Spleen (tissue), 11 donors: ENCODE data around the gene DDX55. TPM values are rescaled to one million over a fixed set of nuclear protein-coding genes. Genes with fewer than 3 reads are reported as not detected.

ENCODE experiments used
- DNase-seq: peaks from one replicate; pipeline ENCODE4 v3.0.0-alpha.2; 2020
- H3K27ac ChIP-seq, 8 donors: fragments of 200-600 bp; sonication (generic) in 7 of 8; 1 replicate in 4 of 8; 2 replicates in 4 of 8; pipeline versions ENCODE4 v1.5.0 to v1.8.0; 2016 to 2021; ENCODE audit warnings: inconsistent platforms in 4 of 8, mild to moderate bottlenecking in 4 of 8, moderate library complexity in 1 of 8
- H3K27me3 ChIP-seq, 7 donors: fragments of 200-600 bp; sonication (generic) in 6 of 7; replicated peaks in 1 of 7; 1 replicate in 4 of 7; 2 replicates in 3 of 7; pipeline versions ENCODE4 v1.5.0 to v1.8.0; 2016 to 2021; ENCODE audit warnings: inconsistent platforms in 3 of 7, mild to moderate bottlenecking in 1 of 7
- H3K36me3 ChIP-seq, 6 donors: fragments of 200-600 bp; sonication (generic) in 5 of 6; 1 replicate in 4 of 6; 2 replicates in 2 of 6; pipeline versions ENCODE4 v1.5.0 to v1.8.0; 2016 to 2021; ENCODE audit warnings: inconsistent platforms in 2 of 6
- H3K4me1 ChIP-seq, 6 donors: fragments of 200-600 bp; sonication (generic) in 5 of 6; 1 replicate in 3 of 6; 2 replicates in 3 of 6; pipeline versions ENCODE4 v1.5.0 to v1.8.0; 2016 to 2021; ENCODE audit warnings: inconsistent platforms in 3 of 6
- H3K4me3 ChIP-seq, 8 donors: fragments of 200-600 bp; sonication (generic) in 7 of 8; 1 replicate in 4 of 8; 2 replicates in 4 of 8; pipeline versions ENCODE4 v1.5.0 to v1.8.0; 2016 to 2021; ENCODE audit warnings: inconsistent platforms in 4 of 8, mild to moderate bottlenecking in 4 of 8, moderate library complexity in 2 of 8
- H3K9me3 ChIP-seq, 8 donors: fragments of 200-600 bp; sonication (generic) in 7 of 8; 1 replicate in 4 of 8; 2 replicates in 4 of 8; pipeline versions ENCODE4 v1.5.0 to v1.8.0; 2016 to 2021; ENCODE audit warnings: inconsistent platforms in 4 of 8
- POLR2A ChIP-seq, 3 donors: fragments of 450-650 bp; IDR thresholded peaks; one replicate each; pipeline ENCODE4 v1.5.1; 2017; ENCODE audit warnings: antibody characterized with exemption in 3 of 3, mild to moderate bottlenecking in 1 of 3
- POLR2AphosphoS5 ChIP-seq, 3 donors: sonication (generic); formaldehyde crosslinking; IDR thresholded peaks; one replicate each; pipeline ENCODE4 v1.5.1; 2017; ENCODE audit warnings: antibody characterized with exemption in 3 of 3
- WGBS, 5 donors: extraction: QIAGEN DNeasy Blood & Tissue Kit in 3 of 5; methylation state at CpG; one replicate each; pipeline versions ENCODE4 v1.1.5 to v1.1.7; 2013 to 2018; 5-methylcytosine and 5-hydroxymethylcytosine counted together
- intact Hi-C: fragments of 100-400 bp; cut with DNase I; formaldehyde crosslinking; loops from one replicate; pipeline ENCODE4 v1.15.0; 2023; ENCODE audit warnings: low total_unique reads
- polyA plus RNA-seq, 3 donors: library from polyadenylated mRNA; stranded (reverse); fragments of 200-250 nt; gene quantifications; one replicate each; pipeline ENCODE4 v1.2.1, GENCODE V29; 2013
- total RNA-seq, 7 donors: library from RNA; depleted of rRNA in 3 of 7; stranded (reverse); fragments of >200 nt in 3 of 7; fragmentation: NEBNext Ultra II Directional in 4 of 7; extraction: Animal tissue kit (Norgen Biotek cat#: 25700) in 4 of 7; gene quantifications; one replicate each; pipeline versions ENCODE4 v1.1.0 to v1.2.1, GENCODE V29; 2016 to 2021
- TF ChIP-seq, protein P1 (sequence below), 11 experiments: fragments of 200-600 bp in 7 of 11; fragments of 450-650 bp in 4 of 11; sonication (generic) in 4 of 11; IDR thresholded peaks in 8 of 11; conservative IDR thresholded peaks in 3 of 11; 1 replicate in 7 of 11; 2 replicates in 4 of 11; pipeline versions ENCODE4 v1.4.0 to v1.8.0; 2016 to 2021; ENCODE audit warnings: antibody characterized with exemption in 11 of 11, inconsistent platforms in 4 of 11, mild to moderate bottlenecking in 1 of 11
- donor health status: healthy with polysubstance abuse.
- donor health status: DM: no; HTN: no; CAD: no; lungs with moderate emphysema.
- donor health status: DM: no; HTN: no; CAD: no.
- donor health status: Bipolar disorder and iron deficiency.
- donor health status: healthy.
- donor health status: DM: no; HTN: no; CAD: no.
- donor health status: DM: yes; HTN: yes; CAD: no.

Gene DDX55
- total and polyA plus RNA-seq, 10 donors, result 16.4 to 43.7 (median 22.2) TPM

DNA sequence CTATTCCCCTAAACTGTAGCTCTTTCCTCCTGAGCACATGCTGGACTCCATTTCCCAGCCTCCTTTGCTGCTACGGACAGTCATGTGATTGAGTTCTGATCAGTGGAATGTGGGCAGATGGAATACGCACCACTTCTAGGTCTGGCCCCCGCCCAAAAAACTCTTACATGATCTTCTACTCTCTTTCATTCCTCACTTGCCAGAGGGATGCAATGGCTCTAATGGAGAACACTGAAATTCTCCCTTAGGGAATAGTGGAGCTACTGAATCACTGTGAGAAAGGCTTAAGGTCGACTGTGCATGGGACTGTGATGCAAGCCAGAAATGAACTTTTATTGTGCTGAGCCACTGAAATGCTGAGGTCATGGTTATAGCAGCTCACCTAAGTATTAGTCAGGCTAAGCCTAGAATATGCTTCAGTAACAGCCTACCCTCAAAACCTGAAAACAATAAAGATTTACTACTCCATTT is 30.5 kb upstream of the DDX55 start:
- no peaks in the 10 kb centered on the region for H3K4me1 ChIP-seq
- 38 to 69% (median 64%) methylated on average over 4 of the region's 4 CpGs for WGBS, 5 donors
- TF ChIP-seq, protein P1, sequence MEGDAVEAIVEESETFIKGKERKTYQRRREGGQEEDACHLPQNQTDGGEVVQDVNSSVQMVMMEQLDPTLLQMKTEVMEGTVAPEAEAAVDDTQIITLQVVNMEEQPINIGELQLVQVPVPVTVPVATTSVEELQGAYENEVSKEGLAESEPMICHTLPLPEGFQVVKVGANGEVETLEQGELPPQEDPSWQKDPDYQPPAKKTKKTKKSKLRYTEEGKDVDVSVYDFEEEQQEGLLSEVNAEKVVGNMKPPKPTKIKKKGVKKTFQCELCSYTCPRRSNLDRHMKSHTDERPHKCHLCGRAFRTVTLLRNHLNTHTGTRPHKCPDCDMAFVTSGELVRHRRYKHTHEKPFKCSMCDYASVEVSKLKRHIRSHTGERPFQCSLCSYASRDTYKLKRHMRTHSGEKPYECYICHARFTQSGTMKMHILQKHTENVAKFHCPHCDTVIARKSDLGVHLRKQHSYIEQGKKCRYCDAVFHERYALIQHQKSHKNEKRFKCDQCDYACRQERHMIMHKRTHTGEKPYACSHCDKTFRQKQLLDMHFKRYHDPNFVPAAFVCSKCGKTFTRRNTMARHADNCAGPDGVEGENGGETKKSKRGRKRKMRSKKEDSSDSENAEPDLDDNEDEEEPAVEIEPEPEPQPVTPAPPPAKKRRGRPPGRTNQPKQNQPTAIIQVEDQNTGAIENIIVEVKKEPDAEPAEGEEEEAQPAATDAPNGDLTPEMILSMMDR (IDR thresholded peaks at IDR 0.05 in 8 of 11, conservative IDR thresholded peaks at IDR 0.05 in 3 of 11), result no peak
- no peak for TF ChIP-seq POLR2AphosphoS5 (IDR thresholded peaks at IDR 0.05)
- TF ChIP-seq POLR2A (IDR thresholded peaks at IDR 0.05), result no peak
- no peak for DNase-seq
- H3K36me3 ChIP-seq, result no peaks in the 10 kb centered on the region
- H3K4me3 ChIP-seq, result no peak overlapping the region
- peaks cover 0 to 4% (median 0%) of the 10 kb centered on the region in 8 donors for H3K9me3 ChIP-seq
- H3K27me3 ChIP-seq, result peaks cover 0 to 4% (median 0%) of the 10 kb centered on the region in 7 donors
- no peak overlapping the region for H3K27ac ChIP-seq
- intact Hi-C loops, result no loop called here

DNA sequence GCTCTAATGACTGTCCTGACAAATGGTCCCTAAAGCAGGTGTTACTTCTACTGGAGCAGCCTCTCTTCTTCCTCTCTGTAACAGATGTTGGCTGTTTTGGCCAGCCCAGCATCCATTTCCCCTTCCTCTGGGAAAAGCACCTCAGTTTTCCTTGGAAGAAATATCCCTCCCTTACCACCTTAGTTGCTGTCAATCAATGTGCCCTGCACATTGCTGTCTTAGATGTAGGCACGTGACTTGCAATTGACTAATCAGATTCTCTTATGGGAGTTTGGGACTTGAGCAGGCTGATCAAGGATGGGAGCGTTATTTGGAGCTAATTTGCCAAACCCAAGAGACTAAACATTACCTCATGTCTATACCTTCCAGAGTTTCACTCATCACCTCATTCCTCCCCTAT is 29.5 kb upstream of the DDX55 start:
- Histone ChIP-seq H3K4me1 (no peaks in the 10 kb centered on the region), H3K36me3 (peaks cover 0 to 5% (median 0%) of the 10 kb centered on the region in 6 donors), H3K27ac (no peak overlapping the region), H3K27me3 (peaks cover 0 to 4% (median 0%) of the 10 kb centered on the region in 7 donors), H3K4me3 (no peak overlapping the region), H3K9me3 (peaks cover 0 to 4% (median 0%) of the 10 kb centered on the region in 8 donors)
- WGBS, 5 donors, result 48 to 81% (median 66%) methylated on average over 2 of the region's 2 CpGs
- no peak for DNase-seq
- TF ChIP-seq POLR2AphosphoS5 (IDR thresholded peaks at IDR 0.05), result no peak
- TF ChIP-seq, protein P1 (IDR thresholded peaks at IDR 0.05 in 8 of 11, conservative IDR thresholded peaks at IDR 0.05 in 3 of 11), result no peak
- TF ChIP-seq POLR2A (IDR thresholded peaks at IDR 0.05), result no peak
- intact Hi-C loops, result no loop called here

DNA sequence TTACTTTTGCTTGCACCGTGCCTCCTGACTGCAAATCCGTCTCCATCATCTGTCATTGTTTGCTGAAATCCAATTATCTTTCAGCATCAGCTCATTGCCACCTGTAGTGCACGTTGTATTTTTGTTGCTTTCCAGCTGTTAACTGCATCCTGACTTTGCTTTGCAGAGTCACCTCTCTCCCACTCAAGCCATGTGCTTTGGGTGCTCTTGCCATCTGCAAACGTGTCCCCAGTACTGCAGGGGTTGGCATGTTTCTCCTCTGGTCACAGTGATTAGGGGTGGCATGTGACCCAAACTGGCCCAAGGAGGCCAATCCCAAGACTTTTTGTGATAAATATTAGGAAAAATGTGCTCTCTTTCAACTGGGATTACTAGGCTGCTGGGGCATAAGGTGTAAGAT is 28.0 kb upstream of the DDX55 start:
- intact Hi-C loops, result no loop called here

DNA sequence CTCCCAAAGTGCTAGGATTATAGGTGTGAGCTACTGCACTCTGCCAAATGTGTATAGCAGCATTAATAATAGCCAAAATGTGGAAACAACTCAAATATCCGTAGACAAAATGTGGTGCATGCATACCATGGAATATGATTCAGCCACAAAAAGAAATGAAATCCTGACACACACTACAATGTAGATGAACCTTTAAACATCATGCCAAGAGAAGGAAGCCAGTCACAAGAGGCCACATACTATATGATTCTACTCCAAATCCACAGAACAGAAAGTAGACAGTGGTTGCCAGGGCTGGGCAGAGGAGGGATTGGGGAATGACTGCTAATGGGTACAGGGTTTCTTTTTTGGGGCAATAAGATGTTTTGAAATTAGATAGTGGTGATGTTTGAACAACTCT is 25.3 kb upstream of the DDX55 start:
- 90 to 100% (median 95%) methylated on average over 1 of the region's 1 CpG for WGBS, 5 donors
- Histone ChIP-seq H3K4me1 (peaks cover 0 to 13% (median 4%) of the 10 kb centered on the region in 6 donors), H3K36me3 (peaks cover 0 to 6% (median 0%) of the 10 kb centered on the region in 6 donors), H3K27ac (no peak overlapping the region), H3K4me3 (no peak overlapping the region), H3K27me3 (no peaks in the 10 kb centered on the region), H3K9me3 (peaks cover 0 to 4% (median 0%) of the 10 kb centered on the region in 8 donors)
- no peak for DNase-seq
- intact Hi-C loops, result no loop called here
- TF ChIP-seq POLR2A (IDR thresholded peaks at IDR 0.05) (no peak), POLR2AphosphoS5 (IDR thresholded peaks at IDR 0.05) (no peak)
- TF ChIP-seq, protein P1 (IDR thresholded peaks at IDR 0.05 in 8 of 11, conservative IDR thresholded peaks at IDR 0.05 in 3 of 11), result no peak

More for the DNA sequence above, 28.0 kb upstream of the DDX55 start:
- DNase-seq, result no peak
- Histone ChIP-seq H3K4me3 (no peak overlapping the region), H3K9me3 (peaks cover 0 to 4% (median 0%) of the 10 kb centered on the region in 8 donors), H3K4me1 (no peaks in the 10 kb centered on the region), H3K27ac (no peak overlapping the region), H3K36me3 (peaks cover 0 to 6% (median 0%) of the 10 kb centered on the region in 6 donors), H3K27me3 (peaks cover 0 to 4% (median 0%) of the 10 kb centered on the region in 7 donors)
- 40 to 47% (median 45%) methylated on average over 4 of the region's 4 CpGs for WGBS, 5 donors
- TF ChIP-seq POLR2AphosphoS5 (IDR thresholded peaks at IDR 0.05) (no peak), POLR2A (IDR thresholded peaks at IDR 0.05) (no peak)
- TF ChIP-seq, protein P1 (IDR thresholded peaks at IDR 0.05 in 8 of 11, conservative IDR thresholded peaks at IDR 0.05 in 3 of 11), result no peak
